Measurements from ENCODE around the gene PNPLA6. TPM values are rescaled to one million over a fixed set of nuclear protein-coding genes. Genes with fewer than 3 reads are reported as not detected.

Gene PNPLA6
- total and polyA plus RNA-seq, 9 of the 15 experiments (the other 6 are each of a cell fraction or from before 2014, with no cell fraction given): 0.07 to 30.2 (median 8.3) TPM

- TF ChIP-seq MTF1 (CRISPR knock-in tag; IDR thresholded peaks at IDR 0.05; ENCODE audit: borderline replicate concordance): no peak
- no peak for TF ChIP-seq SMC3 (conservative IDR thresholded peaks at IDR 0.05; ENCODE audit: insufficient read depth, low read depth, low read length)
- peak; percentile 17; the same call in 1 of the 2 replicates for TF ChIP-seq ZKSCAN1 (IDR thresholded peaks at IDR 0.05; ENCODE audit: low read depth, low read length)
- no peak for TF ChIP-seq RFX7 (CRISPR knock-in tag; IDR thresholded peaks at IDR 0.05)
- peak; percentile 72; the same call in 1 of the 2 replicates for TF ChIP-seq KAT7 (CRISPR knock-in tag; IDR thresholded peaks at IDR 0.05; ENCODE audit: borderline replicate concordance)
- no peak for TF ChIP-seq PRMT5 (CRISPR knock-in tag; IDR thresholded peaks at IDR 0.05)
- TF ChIP-seq ZNF263 (CRISPR knock-in tag; IDR thresholded peaks at IDR 0.05; ENCODE audit: borderline replicate concordance): peak; percentile 65; the same call in 1 of the 2 replicates
- peak; percentile 67 for TF ChIP-seq KDM5B (IDR thresholded peaks at IDR 0.05; ENCODE audit: insufficient replicate concordance, low read depth, low read length)
- TF ChIP-seq MCM3 (IDR thresholded peaks at IDR 0.05): no peak
- TF ChIP-seq CBFA2T3 (IDR thresholded peaks at IDR 0.05): no peak
- peak; percentile 83 for TF ChIP-seq CTBP1 (IDR thresholded peaks at IDR 0.05; ENCODE audit: borderline replicate concordance)
- peak; percentile 82; the same call in 1 of the 2 replicates for TF ChIP-seq ZNF644 (tag; IDR thresholded peaks at IDR 0.05; ENCODE audit: low read depth)
- TF ChIP-seq ZNF354B (CRISPR knock-in tag; IDR thresholded peaks at IDR 0.05): no peak
- no peak for TF ChIP-seq MIER1 (IDR thresholded peaks at IDR 0.05; ENCODE audit: low read depth)
- no peak for TF ChIP-seq SNRNP70 (optimal IDR thresholded peaks at IDR 0.05; ENCODE audit: low read depth, low read length)
- TF ChIP-seq CHD4 (IDR thresholded peaks at IDR 0.05; ENCODE audit: insufficient read depth, insufficient replicate concordance, low read depth, low read length, poor library complexity, severe bottlenecking): no peak
- TF ChIP-seq ZBTB11 (CRISPR knock-in tag; IDR thresholded peaks at IDR 0.05): peak in 1 of 3 experiments; percentile 83; a peak in 2 of 6 replicates
- no peak for TF ChIP-seq SRSF3 (IDR thresholded peaks at IDR 0.05; ENCODE audit: insufficient read depth, low read length)
- peak; percentile 93 for TF ChIP-seq HINFP (tag; conservative IDR thresholded peaks at IDR 0.05; ENCODE audit: low read depth)
- TF ChIP-seq SNIP1 (IDR thresholded peaks at IDR 0.05; ENCODE audit: low read depth): no peak
- peak; percentile 44 to 94 for TF ChIP-seq RCOR1 (IDR thresholded peaks at IDR 0.05; ENCODE audit: borderline replicate concordance in 1 of 2, low read depth in 2 of 2, low read length in 2 of 2)
- TF ChIP-seq CBFB (CRISPR knock-in tag; IDR thresholded peaks at IDR 0.05): no peak; the same call in 1 of the 2 replicates
- no peak for TF ChIP-seq MCM5 (IDR thresholded peaks at IDR 0.05; ENCODE audit: low read depth)
- no peak for TF ChIP-seq MAFF (IDR thresholded peaks at IDR 0.05; ENCODE audit: low read length)
Measured at GRCh38 chr19:7535047-7535997, at the start of gene PNPLA6 (continued).
